Activated CD4-positive, CD25-positive, alpha-beta regulatory T cell treated with anti-CD3 and anti-CD28 coated beads, Interleukin-2, amount 50 U/mL, for 24 hours (primary cell): Measurements from ENCODE around the gene GPC6.

Experiments
- ATAC-seq, 2 donors: fragments of 150-1000 bp; cut with Tn5 transposase; one replicate each; pipeline ENCODE4 v1.10.0; 2021; ENCODE audit warnings: mild to moderate bottlenecking in 1 of 2, moderate library complexity in 1 of 2

GPC6 gene

DNA sequence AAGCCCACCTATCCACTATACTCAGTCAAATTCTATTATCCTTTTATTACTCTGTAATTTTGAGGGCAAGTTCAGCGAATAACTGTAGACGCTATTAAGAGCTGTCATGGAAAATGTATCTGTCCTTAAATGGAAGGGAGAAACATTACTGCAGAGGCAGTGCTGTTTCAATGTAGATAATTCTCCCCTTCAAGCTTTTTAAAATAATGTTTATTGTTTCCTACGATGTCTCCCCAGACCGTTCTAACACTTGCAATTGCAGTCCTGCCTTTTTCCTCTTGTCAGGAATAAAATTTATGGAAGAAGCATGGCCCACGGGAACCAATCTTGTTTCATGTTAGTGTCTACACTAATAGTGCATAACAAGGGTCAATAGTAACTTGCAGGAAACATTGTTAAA lies 159.5 kb downstream of the GPC6 start:
- no peak for ATAC-seq

DNA sequence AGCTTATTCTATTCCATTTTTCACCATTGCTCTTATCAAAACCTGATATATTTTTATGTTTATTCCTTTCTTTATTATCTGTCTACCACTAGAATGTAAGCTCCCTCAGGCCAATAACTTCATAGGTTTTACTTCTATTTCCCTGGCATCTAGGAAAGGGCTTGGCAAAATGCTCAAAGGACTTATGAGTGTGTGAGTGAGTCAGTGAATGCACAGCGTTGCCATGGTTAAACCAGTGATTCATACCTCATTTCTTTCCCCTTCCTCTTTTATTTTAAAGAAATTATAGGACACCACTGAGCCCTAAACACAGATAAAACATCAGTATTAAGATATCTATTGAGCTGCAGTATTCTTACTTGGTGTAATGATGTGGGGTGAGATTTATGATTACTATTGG lies 162.1 kb downstream of the GPC6 start:
- ATAC-seq, result no peak

DNA sequence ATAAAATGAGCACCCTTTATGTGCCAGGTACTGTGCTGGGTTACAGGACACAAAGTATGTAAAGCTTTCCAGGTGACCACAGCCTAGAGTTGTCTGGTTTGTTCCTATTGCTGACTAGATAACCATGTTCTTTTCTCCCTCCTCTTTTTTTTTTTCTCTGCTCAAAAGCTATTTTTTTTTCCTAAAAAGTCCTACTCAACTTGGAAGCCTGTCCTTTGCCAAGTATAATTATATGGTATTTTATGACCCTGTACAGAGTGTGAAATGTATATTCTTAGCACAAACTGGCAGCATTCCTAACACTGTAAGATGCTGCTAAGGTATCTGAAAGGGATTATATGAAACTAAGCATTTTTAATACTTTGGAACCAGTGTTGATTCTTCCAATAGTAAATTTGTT lies 171.0 kb downstream of the GPC6 start:
- ATAC-seq, result no peak

DNA sequence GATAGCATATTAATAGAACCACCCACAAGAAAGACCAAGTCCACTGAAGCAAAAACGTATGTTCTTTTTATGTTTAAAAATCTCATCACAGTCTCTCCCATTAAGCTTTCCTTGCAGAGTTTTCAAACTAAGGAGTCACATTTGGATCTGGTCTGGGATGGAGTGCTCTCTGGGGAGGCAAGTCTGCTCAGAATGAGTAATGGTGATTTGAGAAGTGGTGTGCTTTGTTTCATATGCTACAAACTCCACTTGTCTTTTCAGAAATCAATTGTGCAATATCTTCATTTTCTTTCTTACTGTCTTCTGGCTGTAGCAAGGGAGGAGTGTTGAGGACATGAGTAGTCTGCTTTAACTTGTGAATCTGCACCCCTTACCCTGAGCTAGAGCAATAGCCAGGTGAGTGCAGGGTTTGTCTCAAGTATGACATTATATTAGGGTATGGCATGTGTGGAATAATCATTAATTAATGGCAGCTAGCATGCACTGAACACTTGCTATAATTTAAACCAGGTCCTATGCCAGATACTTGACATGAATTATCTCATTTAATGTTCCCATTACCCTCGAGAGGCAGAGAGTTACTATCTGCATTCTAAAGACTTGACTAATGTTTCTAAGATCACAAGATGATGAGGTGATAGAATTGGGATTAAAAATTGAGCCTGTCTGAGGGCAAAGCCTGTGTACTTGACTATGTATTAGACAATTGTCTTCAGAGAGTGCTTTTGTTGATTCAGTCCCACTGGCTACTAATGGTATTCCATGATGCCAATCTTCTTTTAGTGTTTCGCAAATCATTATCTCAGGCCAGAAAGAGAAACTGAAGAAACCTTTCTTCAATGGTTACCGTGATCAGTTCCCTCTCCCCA lies 171.8 kb downstream of the GPC6 start:
- no peak for ATAC-seq

DNA sequence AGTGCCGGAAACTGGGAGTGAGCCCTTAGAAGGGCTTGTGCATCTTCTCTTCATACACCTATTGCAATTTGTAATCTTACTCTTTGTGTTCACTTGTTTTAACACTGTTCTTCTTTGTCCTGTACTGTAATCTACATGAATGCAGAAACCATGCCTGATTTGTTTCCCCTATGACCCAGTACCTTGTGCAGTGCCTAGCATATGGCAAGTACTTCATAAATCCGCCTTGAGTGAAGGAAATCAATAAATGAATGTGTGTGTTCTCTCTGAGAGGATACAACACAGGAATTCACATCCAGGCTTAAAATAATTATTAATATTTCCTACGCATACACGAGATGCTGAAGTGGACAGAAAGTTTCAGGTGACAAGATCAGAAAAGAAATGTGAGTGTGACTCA lies 172.6 kb downstream of the GPC6 start:
- ATAC-seq, result no peak

DNA sequence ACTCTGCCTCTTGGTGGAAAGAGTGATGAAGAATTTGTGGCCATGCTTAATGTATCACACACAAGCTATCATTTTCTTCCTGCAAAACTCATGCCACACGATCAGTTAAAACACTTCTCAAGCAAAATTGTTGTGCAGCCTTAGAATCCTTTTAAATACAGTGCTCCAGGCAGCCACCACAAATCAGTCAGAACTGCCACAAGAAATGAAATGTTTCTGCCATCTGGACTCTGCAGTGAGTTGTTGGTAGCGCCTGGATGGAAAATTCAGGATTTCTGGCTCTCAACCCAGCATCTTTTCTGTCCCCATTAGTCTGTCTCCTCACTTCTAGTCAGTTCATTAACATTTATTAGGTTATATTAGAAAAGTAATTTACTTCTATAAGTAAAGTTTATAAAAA lies 179.5 kb downstream of the GPC6 start:
- ATAC-seq, result no peak

DNA sequence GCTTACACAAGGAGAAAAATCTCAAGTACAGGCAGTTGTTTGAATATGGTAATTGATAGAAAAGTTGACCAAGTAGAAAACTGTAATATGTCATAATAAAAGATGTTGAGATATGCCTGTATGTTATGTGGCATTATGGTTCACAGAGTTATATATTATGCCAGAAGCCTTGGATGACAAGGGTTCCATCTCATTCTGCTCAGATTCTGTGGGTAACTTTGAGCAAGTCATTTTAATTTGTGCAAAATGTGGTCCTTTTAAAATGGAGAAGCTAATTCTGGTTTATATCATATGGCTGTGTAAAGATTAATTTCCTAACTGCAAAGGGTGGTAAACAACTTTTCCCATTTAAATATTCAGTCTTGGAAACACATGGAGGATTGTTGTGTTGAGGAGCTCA lies 180.9 kb downstream of the GPC6 start:
- ATAC-seq, result no peak

DNA sequence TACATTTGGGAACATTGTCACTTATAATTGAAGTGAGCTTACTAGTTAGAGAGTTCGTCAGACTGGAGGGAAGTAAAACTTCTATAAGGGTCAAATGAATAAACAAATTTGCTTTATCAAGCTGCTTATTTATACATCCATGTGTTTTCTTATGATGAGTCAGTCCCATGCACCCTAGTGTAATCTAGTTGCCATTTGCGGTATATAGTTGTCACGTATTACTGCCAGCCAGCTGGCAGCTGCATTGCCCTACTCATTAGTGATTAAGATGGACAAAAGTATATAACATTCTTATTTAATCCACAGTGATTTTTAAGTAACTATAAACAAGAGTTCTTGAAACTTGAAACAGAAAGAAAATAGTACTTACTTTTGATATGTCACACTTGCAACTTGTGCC lies 182.4 kb downstream of the GPC6 start:
- ATAC-seq, result no peak

DNA sequence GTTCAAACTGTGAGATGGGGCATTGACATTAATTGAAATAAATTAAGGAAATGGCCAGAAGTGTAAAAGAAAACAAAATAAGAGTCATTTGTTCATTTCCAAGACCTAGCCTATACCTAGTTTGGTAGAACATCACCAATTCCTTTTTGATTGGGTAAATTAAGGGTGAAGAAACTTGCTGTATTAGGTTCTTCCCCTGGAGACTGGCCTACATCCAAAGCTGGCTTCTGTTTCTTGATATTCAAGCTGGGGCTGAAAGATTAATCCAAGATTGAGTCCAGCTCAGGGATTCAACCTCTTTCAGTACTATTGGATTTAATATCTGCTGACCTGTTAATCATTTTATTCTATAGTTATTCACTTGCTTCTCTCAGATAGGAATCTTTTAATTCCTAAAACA lies 183.2 kb downstream of the GPC6 start:
- ATAC-seq, result no peak

DNA sequence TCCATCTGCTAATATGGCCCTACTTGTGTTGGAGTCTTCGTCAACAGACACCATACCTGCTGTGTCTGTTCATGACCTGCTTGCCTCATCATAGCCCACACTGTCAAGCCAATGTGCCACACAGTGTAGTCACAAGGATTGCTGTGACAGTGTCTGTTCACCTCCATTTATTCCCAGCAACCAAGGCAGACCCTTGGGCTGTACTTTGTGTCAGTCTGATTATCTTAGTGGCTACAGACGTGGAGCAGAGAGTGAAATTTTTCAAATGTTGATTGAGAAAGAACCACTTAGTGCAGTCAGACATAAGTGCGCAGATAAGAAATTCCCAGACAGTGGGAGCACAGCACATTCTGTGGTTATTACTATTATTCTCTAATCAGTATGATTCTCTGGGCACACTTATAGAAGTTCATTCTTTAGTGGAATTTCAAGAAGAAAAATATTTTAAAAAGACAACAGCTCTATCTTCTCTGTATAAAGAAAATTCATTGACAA lies 184.6 kb downstream of the GPC6 start:
- no peak for ATAC-seq

DNA sequence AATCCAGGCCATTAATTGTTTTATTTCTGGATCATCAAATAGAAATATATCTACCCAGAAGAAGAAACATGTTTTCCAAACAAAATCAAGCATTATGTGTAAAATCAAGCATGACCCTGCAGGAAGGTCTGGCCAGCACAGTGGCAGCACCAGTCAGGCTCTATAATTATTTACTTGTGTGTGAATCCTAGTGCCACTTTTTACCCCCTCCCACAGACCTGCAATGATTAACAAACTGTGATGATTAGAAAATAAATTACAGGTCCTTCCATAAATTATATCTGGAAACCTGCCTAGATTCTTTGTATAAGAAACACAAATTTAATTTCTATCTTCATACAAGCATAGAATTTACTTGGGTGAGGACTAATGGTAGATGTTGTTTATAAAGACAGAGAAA lies 186.1 kb downstream of the GPC6 start:
- no peak for ATAC-seq

DNA sequence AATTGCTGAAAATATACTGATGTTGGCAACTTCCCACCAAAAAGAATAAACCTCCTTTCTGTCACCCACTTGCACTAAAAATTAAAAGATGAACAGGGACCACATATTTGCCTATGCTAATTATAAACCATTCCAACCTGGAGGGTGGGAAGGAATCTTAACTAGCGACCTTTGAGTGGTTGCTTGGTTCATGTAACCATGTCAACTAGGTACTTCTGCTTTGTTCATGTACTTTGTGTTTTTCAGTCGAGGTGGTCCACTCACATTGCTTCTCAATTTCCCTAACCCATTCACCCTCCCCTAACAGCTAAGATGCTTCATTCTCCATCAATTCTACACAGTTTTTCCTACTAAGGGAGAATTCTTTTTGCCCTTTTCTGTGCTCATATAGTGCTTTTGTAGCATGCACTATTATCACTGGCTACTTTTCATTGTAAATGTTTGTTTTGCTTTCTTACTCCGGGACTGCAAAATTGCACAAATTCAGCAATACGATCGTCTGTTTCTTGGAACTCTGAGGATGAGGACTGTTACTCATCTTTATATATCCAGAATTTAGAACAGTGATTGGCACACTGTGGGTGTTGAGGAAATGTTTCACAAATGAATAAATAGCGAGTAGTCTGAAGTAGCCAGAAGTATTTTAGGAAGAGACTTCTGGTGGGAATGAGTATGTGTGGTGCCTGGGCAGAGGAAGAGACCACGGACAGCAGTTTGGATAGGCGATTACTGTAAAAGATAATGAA lies 187.5 kb downstream of the GPC6 start:
- ATAC-seq, result no peak

DNA sequence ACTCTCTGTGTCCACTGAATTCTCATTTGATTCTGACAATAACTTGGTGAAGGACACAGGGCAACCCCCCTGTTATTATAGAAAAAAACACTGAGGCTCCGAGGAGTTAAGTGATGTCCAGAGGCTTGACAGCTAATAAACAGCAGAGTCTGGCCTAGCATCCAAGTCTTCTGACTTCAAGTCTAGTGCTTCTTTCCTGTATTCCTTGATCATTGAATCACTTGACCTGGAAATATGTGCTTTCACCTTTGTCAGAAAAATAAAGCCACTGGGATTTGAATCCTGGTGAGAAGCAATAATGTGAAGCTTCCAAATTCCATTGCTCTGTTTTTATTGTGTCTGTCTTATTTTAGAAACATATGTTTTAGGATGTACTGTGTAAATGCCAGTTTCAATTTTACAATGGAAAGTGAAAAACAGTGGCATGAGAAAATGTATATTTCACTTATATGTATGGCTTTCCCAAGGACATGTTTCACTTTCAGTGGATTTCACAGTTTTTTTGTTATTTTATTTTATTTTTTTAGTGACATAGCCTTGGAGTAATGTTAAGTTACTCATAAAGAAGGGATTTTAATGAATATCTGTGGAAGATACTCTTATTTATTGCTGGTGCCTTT lies 190.2 kb downstream of the GPC6 start:
- ATAC-seq, result no peak

DNA sequence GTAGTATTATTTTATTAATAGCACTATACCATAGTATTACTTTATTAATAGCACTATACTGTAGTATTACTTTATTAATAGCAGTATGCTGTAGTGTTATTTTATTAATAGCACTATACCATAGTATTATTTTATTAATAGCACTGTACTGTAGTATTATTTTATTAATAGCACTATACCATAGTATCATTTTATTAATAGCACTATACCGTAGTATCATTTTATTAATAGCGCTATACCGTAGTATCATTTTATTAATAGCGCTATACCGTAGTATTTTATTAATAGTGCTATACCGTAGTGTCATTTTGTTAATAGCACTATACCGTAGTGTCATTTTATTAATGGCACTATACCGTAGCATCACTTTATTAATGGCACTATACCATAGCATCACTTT lies 191.8 kb downstream of the GPC6 start:
- no peak for ATAC-seq

DNA sequence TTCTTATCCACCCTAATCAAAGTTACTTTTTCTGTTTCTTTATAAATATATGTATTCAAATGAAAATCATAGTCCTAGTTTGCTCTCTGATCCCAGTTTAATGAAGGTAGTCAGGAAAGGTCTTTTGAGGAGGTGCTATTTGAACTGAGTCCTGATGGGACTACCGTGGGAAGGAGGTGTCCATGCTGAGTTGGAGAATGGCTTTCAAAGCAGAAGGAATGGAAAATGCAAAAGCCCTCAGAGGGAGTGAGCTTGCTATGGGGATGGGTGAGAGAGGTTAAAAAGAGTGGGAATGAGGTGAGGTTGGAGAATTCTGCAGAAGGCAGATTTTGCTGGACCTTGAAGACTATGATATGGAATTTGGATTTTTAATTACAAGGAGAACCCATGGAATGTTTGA lies 193.6 kb downstream of the GPC6 start:
- ATAC-seq, result no peak

DNA sequence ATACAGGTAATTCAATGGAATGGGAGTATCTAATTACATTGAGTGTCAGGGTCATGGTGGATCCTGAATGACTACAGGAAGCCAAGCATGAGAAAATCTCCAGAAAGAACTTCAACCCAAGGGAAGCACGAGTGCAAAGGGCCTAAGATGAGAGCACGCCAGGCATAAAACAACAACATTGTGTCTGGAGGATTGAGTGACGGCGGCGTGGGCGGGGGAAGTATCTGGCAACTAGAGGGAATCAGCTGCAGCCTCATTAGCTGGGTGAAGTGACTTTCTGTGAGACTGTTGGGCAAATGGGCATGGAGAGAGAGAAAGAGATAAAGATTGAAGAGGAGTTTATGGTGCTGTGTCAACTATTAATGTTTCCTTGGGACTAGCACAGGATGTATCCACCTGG lies 194.3 kb downstream of the GPC6 start:
- no peak for ATAC-seq

DNA sequence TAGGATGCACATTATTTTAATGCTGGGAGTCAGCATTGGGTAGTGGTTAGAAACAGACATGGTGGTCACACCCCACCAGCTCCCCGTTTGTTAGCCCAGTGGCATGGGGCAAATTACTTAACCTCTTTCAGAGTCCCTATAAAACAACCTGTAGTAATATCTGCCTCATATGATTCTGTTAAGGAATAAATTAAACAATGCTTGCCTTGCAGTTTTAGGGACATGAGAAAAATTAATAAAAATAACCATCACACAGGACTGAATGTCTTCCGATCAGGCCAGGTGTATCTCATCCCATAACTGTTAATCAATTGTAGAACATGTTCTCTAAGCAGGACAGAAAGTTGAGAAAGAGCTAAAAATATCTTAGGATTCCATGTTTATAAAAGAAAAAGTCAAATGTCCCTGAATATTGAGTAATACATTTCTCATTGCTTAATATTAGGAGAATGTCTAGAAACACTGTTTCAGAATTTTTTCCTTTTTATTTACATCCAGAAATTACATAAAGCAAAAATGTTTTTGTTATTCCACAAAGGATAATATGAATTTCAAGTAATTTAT lies 196.5 kb downstream of the GPC6 start:
- ATAC-seq, result no peak

DNA sequence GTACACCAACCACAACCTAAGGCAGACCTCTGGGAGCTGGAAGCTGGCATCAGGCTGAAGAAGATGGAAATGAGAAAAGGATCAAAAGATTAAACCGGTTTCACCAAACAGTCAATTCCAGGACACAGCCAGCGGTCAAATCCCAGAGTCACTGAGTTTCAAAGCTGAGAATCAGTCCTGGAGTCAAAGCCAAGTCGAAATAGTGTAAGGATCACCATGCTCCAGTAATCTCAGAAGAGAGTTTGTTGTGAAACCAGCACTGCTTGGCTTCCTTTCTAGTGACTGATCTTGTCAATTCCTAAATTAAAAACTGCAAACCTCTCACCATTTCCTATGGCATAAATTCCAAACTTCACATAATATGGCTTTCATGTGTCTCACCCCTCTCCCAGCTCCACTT lies 198.8 kb downstream of the GPC6 start:
- no peak for ATAC-seq

DNA sequence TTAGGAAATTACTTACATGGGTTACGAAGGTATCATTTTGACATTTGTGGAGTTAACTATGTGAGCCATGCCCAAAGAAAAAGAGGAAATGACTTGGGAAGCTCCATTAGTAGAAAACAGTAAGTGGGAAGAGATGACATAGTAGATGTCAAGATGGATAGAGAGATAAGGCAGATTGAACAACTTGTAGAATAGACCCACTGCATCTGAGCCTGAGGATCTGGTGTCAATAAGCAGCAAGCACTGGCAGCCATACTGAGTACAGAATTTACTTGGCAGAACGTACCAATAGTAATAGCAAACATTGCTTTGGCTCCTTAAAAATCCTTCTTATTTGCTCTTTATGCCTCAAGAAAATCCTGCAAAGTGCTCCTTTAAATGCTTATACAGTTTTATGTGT lies 203.8 kb downstream of the GPC6 start:
- ATAC-seq, result no peak

DNA sequence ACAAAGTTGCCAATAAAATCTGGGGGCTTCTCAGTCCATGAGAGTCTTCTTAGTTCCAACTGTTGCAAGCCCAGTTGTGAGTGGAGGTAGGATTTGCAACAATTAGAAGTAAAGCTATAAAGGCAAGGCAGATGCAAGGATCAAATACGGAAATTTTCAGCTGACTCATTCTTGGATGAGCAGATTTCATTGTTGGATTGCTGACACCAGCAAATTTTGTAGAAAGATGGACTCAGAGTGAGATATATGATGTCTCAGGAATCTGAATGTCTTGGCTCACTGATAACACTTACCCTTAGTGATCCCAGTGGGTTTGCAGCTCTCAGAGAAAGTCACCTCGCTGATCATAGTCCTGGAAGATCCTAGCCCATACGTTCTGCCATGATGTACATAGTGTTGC lies 209.0 kb downstream of the GPC6 start:
- no peak for ATAC-seq

DNA sequence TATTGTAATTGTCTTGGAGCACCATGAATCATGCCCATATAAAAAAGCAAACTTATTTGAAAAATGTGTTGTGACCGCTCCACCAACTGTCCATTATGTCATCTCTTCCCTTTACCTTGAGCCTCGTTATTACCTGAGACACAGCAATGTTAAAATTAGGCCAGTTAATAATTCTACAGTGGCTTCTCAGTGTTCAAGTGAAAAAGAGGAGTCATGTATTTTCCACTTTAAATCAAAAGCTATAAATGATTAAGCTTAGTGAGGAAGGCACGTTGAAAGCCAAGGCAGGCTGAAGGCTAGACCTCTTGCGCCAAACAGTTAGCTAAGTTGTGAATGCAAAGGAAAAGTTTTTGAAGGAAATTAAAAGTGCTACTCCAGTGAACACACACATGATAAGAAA lies 210.5 kb downstream of the GPC6 start:
- no peak for ATAC-seq

DNA sequence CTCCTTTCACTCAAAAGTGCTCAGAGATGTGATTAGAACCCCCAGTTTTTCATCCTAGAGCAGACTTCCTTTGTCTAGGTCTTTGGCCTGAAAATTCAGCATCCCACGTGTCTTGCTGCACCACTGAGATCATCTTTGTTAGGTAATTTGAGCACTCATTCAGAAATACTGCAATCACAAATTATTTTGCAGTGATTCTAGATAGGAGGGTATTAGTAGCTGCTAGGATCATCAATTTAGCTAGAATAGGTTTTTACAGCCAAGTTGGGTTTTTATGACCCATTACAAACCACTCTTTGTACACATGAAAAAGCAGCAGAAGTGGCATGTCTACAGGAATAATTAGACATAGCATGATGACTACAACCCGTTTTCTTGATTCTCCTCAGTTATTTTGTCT lies 219.6 kb downstream of the GPC6 start:
- no peak for ATAC-seq

DNA sequence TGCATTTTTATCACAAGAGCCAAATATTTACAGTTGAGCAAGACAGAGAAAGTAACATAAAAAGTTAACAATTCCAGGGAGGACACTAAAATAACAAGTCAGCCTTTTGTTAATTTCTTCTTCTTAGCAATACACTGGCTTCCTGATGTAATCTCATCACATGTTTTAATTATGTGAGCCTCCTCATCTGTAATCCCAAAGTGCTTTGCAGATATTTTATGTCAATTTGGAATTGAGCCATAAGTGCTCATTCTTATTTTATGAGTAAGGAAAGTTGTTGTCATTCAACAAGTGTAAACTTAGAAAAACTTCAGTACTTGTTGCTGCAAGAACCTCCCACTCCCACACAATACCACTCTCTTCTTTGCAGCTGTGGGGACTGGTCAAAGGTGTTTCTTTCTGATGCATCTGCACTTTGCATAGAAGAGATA lies 223.6 kb downstream of the GPC6 start:
- ATAC-seq, result no peak
